ENCODE measurements around the gene DUSP16. TPM values are rescaled to one million over a fixed set of nuclear protein-coding genes. Genes with fewer than 3 reads are reported as not detected.

The DUSP16 gene
- total RNA-seq, 4 donors from 2014 or later = 24.2 to 34.5 (median 26.4) TPM

DNA sequence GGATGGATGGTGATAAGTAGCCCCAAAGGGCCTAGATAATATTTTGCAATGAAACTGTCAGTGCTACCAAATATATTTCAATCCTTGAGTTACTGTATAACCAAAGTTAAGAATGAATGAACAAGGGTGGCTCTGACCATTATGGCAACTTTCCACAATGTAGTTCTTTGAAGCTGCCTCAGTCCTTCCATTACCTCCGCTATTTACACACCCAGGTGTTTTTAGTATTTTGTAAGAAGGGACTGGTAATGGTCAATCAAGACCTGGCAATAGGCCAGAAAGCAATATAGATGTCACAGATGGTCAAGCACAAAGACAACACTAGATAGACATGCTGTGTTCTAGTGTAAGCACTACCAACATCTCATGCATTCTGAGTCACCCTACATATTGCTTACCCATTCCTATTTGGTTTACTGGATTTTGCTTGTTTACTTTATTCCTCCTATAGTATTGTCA is 16.3 kb downstream of the DUSP16 start:
- intact Hi-C loops (cut with DNase I) = no loop called here
- H3K27me3 ChIP-seq = no peaks in the 10 kb centered on the region
- DNase-seq = no peak
- H3K36me3 ChIP-seq = no peaks in the 10 kb centered on the region
- H3K4me3 ChIP-seq (replicated peaks in 1 of 3) = no peak overlapping the region
- H3K4me1 ChIP-seq = peaks cover 0 to 13% of the 10 kb centered on the region in 2 donors
- TF ChIP-seq, protein P1, sequence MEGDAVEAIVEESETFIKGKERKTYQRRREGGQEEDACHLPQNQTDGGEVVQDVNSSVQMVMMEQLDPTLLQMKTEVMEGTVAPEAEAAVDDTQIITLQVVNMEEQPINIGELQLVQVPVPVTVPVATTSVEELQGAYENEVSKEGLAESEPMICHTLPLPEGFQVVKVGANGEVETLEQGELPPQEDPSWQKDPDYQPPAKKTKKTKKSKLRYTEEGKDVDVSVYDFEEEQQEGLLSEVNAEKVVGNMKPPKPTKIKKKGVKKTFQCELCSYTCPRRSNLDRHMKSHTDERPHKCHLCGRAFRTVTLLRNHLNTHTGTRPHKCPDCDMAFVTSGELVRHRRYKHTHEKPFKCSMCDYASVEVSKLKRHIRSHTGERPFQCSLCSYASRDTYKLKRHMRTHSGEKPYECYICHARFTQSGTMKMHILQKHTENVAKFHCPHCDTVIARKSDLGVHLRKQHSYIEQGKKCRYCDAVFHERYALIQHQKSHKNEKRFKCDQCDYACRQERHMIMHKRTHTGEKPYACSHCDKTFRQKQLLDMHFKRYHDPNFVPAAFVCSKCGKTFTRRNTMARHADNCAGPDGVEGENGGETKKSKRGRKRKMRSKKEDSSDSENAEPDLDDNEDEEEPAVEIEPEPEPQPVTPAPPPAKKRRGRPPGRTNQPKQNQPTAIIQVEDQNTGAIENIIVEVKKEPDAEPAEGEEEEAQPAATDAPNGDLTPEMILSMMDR (IDR thresholded peaks at IDR 0.05) = no peak
- H3K27ac ChIP-seq = no peak overlapping the region
- WGBS, 2 donors = 87 to 95% methylated on average over 1 of the region's 1 CpG
- H3K9me3 ChIP-seq = no peaks in the 10 kb centered on the region

DNA sequence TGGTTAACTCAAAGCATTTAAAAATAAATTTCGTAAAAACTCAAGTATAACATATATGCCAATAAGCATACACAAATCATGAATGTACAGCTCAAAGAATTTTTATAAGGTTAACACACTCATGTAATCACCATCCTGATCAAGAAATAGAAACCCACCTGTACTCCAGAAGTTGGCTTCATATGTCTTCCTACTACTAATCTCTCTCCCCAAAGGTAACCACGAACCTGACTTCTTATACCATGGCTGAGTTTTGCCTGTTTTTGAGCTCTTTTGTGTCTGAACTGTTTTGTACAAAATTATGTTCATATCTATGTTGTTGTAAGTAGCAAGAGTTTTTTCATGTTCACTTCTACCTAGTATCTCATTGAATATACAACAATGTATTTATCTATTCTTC is 18.7 kb downstream of the DUSP16 start:
- 95 to 97% methylated on average over 2 of the region's 2 CpGs for WGBS, 2 donors
- no peaks in the 10 kb centered on the region for H3K9me3 ChIP-seq
- TF ChIP-seq, protein P1 (IDR thresholded peaks at IDR 0.05) = no peak
- no peak for TF ChIP-seq POLR2A (IDR thresholded peaks at IDR 0.05)
- intact Hi-C loops (cut with DNase I) = no loop called here
- H3K4me1 ChIP-seq = peaks cover 0 to 10% of the 10 kb centered on the region in 2 donors
- no peak for DNase-seq
- no peaks in the 10 kb centered on the region for H3K27me3 ChIP-seq
- no peaks in the 10 kb centered on the region for H3K36me3 ChIP-seq
- no peak overlapping the region for H3K27ac ChIP-seq
- H3K4me3 ChIP-seq (replicated peaks in 1 of 3) = no peak overlapping the region

DNA sequence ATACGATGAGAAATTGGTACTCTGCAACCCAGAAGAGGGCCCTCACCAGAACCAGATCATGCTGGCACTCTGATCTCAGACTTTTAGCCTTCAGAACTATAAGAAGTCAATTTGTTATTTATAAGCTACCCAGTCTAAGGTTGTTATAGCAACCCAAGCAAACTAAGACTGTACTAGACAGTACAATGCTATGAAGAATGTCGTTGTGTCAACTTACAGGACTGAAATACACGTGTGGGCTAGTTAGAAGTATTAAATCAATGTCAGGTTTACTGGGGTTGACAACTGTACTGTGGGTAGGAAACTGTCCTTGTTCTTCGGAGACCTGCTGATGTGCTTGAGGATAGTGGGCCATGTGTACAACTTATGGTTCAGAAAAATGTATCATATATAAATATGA is 19.7 kb downstream of the DUSP16 start:
- H3K4me1 ChIP-seq = peaks cover 0 to 10% of the 10 kb centered on the region in 2 donors
- H3K36me3 ChIP-seq = no peaks in the 10 kb centered on the region
- TF ChIP-seq, protein P1 (IDR thresholded peaks at IDR 0.05) = no peak
- no peak for TF ChIP-seq POLR2A (IDR thresholded peaks at IDR 0.05)
- no peaks in the 10 kb centered on the region for H3K9me3 ChIP-seq
- H3K27ac ChIP-seq = no peak overlapping the region
- intact Hi-C loops (cut with DNase I) = no loop called here
- WGBS, 2 donors = 62 to 72% methylated on average over 4 of the region's 4 CpGs
- H3K4me3 ChIP-seq (replicated peaks in 1 of 3) = no peak overlapping the region
- no peaks in the 10 kb centered on the region for H3K27me3 ChIP-seq
- DNase-seq = no peak

DNA sequence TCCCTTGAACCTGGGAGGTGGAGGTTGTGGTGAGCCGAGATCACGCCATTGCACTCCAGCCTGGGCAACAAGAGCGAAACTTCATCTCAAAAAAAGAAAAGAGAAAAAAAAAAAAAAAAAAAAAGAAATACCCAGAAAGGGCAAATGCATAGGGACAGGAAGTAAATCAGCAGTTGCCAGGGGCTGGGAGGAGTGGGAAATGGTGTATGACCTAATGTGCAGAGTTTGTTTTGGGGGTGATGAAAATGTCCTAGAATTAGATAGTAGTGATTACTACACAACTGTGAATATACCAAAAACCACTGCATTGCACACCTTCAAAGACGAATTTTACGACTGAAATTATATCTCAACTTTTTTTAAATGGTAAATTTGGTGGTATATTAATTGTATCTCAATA is 20.4 kb downstream of the DUSP16 start:
- H3K9me3 ChIP-seq = no peaks in the 10 kb centered on the region
- no peak overlapping the region for H3K27ac ChIP-seq
- no peaks in the 10 kb centered on the region for H3K36me3 ChIP-seq
- no peak for DNase-seq
- intact Hi-C loops (cut with DNase I) = no loop called here
- TF ChIP-seq, protein P1 (IDR thresholded peaks at IDR 0.05) = no peak
- TF ChIP-seq POLR2A (IDR thresholded peaks at IDR 0.05) = no peak
- no peaks in the 10 kb centered on the region for H3K27me3 ChIP-seq
- H3K4me3 ChIP-seq (replicated peaks in 1 of 3) = no peak overlapping the region
- H3K4me1 ChIP-seq = peaks cover 0 to 10% of the 10 kb centered on the region in 2 donors
- WGBS, 2 donors = 93 to 99% methylated on average over 5 of the region's 5 CpGs

DNA sequence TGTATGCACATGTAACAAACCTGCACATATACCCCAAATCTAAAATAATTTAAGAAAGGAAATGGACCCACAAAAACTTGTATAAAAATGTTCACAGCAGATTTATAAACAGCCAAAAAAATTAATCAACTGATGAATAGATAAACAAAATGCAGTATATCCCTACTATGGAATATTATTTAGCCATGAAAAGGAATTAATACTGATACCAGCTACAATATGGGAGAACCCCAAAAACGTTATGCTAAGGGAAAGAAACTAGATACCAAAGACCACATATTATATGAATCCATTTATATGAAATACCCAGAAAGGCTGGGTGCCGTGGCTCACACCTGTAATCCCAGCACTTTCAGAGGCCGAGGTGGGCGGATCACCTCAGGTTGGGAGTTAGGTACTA is 20.9 kb downstream of the DUSP16 start:
- TF ChIP-seq POLR2A (IDR thresholded peaks at IDR 0.05) = no peak
- TF ChIP-seq, protein P1 (IDR thresholded peaks at IDR 0.05) = no peak
- Histone ChIP-seq H3K36me3 (no peaks in the 10 kb centered on the region), H3K9me3 (no peaks in the 10 kb centered on the region), H3K27ac (no peak overlapping the region), H3K27me3 (no peaks in the 10 kb centered on the region), H3K4me3 (replicated peaks in 1 of 3) (no peak overlapping the region), H3K4me1 (peaks cover 0 to 10% of the 10 kb centered on the region in 2 donors)
- no peak for DNase-seq
- intact Hi-C loops (cut with DNase I) = no loop called here
- 94 to 97% methylated on average over 4 of the region's 4 CpGs for WGBS, 2 donors
